GM12892 (cell line): ENCODE measurements around the gene VPS16.

Experiments used
- POLR2A ChIP-seq: IDR thresholded peaks from 2 replicates; pipeline ENCODE4 v1.6.1; 2011; ENCODE audit warnings: low read depth, low read length, control low read depth
- POLR2AphosphoS5 ChIP-seq: IDR thresholded peaks from 2 replicates; pipeline ENCODE4 v1.6.1; 2011; ENCODE audit warnings: low read depth, low read length, control low read depth

DNA sequence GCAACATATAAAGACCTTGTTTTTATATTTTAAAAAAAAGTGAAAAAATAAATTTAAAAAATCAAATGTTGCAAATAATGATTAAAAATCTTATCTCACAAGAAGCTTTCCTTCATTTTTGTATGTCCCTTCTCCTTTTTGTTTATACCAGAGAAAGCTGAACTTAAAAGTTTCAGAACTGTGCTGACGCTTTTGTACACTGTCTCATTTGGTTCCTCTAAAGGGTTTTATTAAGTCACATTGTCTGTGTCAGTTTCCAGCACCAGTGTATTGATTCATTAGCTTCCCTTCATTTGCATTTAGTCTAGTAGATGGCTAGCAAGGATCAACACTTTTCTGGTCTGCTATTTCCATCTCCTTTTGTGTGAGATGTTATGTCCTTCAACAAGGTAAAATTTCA is 6.8 kb upstream of the VPS16 start:
- TF ChIP-seq POLR2A, result no peak
- TF ChIP-seq POLR2AphosphoS5, result no peak
